H9 (cell line): ENCODE results near the gene ZNF208. TPM values are rescaled to one million over a fixed set of nuclear protein-coding genes. Genes with fewer than 3 reads are reported as not detected.

ENCODE experiments used
- DNase-seq: peaks from one replicate; pipeline ENCODE4 v3.0.0-alpha.2; 2017
- H2AFZ ChIP-seq: one replicate; pipeline ENCODE4 v1.6.1; 2013; ENCODE audit warnings: mild to moderate bottlenecking, low read length, control low read depth, moderate library complexity
- H2AK5ac ChIP-seq: 2 replicates; pipeline ENCODE4 v1.6.1; 2013; ENCODE audit warnings: low read length, control low read depth, mixed read lengths; ENCODE audit not compliant: insufficient read length
- H2BK120ac ChIP-seq: one replicate; pipeline ENCODE4 v1.6.1; 2013; ENCODE audit warnings: low read depth, mild to moderate bottlenecking, low read length, control low read depth, inconsistent platforms; ENCODE audit not compliant: poor library complexity, severe bottlenecking
- H2BK12ac ChIP-seq: 2 replicates; pipeline ENCODE4 v1.6.1; 2013; ENCODE audit warnings: low read length, control low read depth, mixed read lengths, low read depth; ENCODE audit not compliant: insufficient read length
- H2BK15ac ChIP-seq: 2 replicates; pipeline ENCODE4 v1.6.1; 2013; ENCODE audit warnings: low read depth, low read length, control low read depth
- H2BK20ac ChIP-seq: one replicate; pipeline ENCODE4 v1.6.1; 2013; ENCODE audit warnings: low read depth, mild to moderate bottlenecking, low read length, control low read depth, inconsistent platforms; ENCODE audit not compliant: poor library complexity, severe bottlenecking
- H2BK5ac ChIP-seq: 2 replicates; pipeline ENCODE4 v1.6.1; 2013; ENCODE audit warnings: low read length, control low read depth, mixed read lengths; ENCODE audit not compliant: insufficient read length
- H3K14ac ChIP-seq: 2 replicates; pipeline ENCODE4 v1.6.1; 2013; ENCODE audit warnings: low read length, control low read depth; ENCODE audit not compliant: insufficient read depth
- H3K18ac ChIP-seq: 2 replicates; pipeline ENCODE4 v1.6.1; 2013; ENCODE audit warnings: low read depth, mild to moderate bottlenecking, mixed read lengths, low read length, control low read depth; ENCODE audit not compliant: insufficient read length
- H3K23ac ChIP-seq: 2 replicates; pipeline ENCODE4 v1.6.1; 2013; ENCODE audit warnings: low read length, control low read depth, mixed read lengths, low read depth; ENCODE audit not compliant: insufficient read length
- H3K23me2 ChIP-seq: 2 replicates; pipeline ENCODE4 v1.6.1; 2013; ENCODE audit warnings: low read depth, mild to moderate bottlenecking, mixed read lengths, low read length, control low read depth; ENCODE audit not compliant: insufficient read length, poor library complexity, severe bottlenecking
- H3K27ac ChIP-seq: 2 replicates; pipeline ENCODE4 v1.5.1; 2013; ENCODE audit warnings: low read length, control low read depth, mixed read lengths, low read depth; ENCODE audit not compliant: insufficient read length
- H3K27me3 ChIP-seq: 2 replicates; pipeline ENCODE4 v1.6.1; 2013; ENCODE audit warnings: low read length, control low read depth, inconsistent platforms; ENCODE audit not compliant: insufficient read depth
- H3K4ac ChIP-seq: 2 replicates; pipeline ENCODE4 v1.6.1; 2013; ENCODE audit warnings: low read depth, mild to moderate bottlenecking, control low read depth, inconsistent platforms, low read length, moderate library complexity
- H3K4me1 ChIP-seq: 2 replicates; pipeline ENCODE4 v1.6.1; 2013; ENCODE audit warnings: low read length, control low read depth, inconsistent platforms; ENCODE audit not compliant: insufficient read depth
- H3K4me2 ChIP-seq: 2 replicates; pipeline ENCODE4 v1.6.1; 2013; ENCODE audit warnings: low read length, control low read depth, mixed read lengths; ENCODE audit not compliant: insufficient read length, insufficient read depth
- H3K56ac ChIP-seq: 2 replicates; pipeline ENCODE4 v1.6.1; 2013; ENCODE audit warnings: low read depth, mild to moderate bottlenecking, mixed read lengths, low read length, control low read depth; ENCODE audit not compliant: insufficient read length
- H3K79me1 ChIP-seq: 2 replicates; pipeline ENCODE4 v1.6.1; 2013; ENCODE audit warnings: low read depth, mild to moderate bottlenecking, moderate library complexity, low read length, control low read depth, inconsistent platforms; ENCODE audit not compliant: insufficient read depth, poor library complexity, severe bottlenecking
- H3K79me2 ChIP-seq: 2 replicates; pipeline ENCODE4 v1.6.1; 2013; ENCODE audit warnings: low read length, control low read depth, inconsistent platforms; ENCODE audit not compliant: insufficient read depth
- H3K9ac ChIP-seq: 2 replicates; pipeline ENCODE4 v1.6.1; 2013; ENCODE audit warnings: low read length, control low read depth, mixed read lengths; ENCODE audit not compliant: insufficient read length; ENCODE audit errors: extremely low read depth
- H3K9me3 ChIP-seq: one replicate; pipeline ENCODE4 v1.6.1; 2013; ENCODE audit warnings: low read depth, low read length, inconsistent platforms; ENCODE audit not compliant: control insufficient read depth
- H3T11ph ChIP-seq: one replicate; pipeline ENCODE4 v1.6.1; 2013; ENCODE audit warnings: mild to moderate bottlenecking, low read length, control low read depth, inconsistent platforms
- H4K20me1 ChIP-seq: one replicate; pipeline ENCODE4 v1.6.1; 2013; ENCODE audit not compliant: control insufficient read depth, insufficient read length, insufficient read depth
- H4K5ac ChIP-seq: 2 replicates; pipeline ENCODE4 v1.6.1; 2013; ENCODE audit warnings: low read depth, mild to moderate bottlenecking, mixed read lengths, low read length, control low read depth; ENCODE audit not compliant: insufficient read length
- H4K8ac ChIP-seq: replicated peaks from 2 replicates; pipeline ENCODE4 v1.6.1; 2013; ENCODE audit warnings: low read length, control low read depth, mixed read lengths, low read depth; ENCODE audit not compliant: insufficient read length
- H4K91ac ChIP-seq: 2 replicates; pipeline ENCODE4 v1.6.1; 2013; ENCODE audit warnings: low read depth, mild to moderate bottlenecking, moderate library complexity, mixed read lengths, low read length, control low read depth; ENCODE audit not compliant: insufficient read length
- H3K27ac Mint-ChIP-seq, 3 experiments: 2 replicates in 2 of 3; 3 replicates in 1 of 3; pipeline ENCODE4 v1.8.0; 2020 to 2021; ENCODE audit warnings: mixed read lengths in 3 of 3, mild to moderate bottlenecking in 1 of 3, moderate library complexity in 1 of 3
- H3K27me3 Mint-ChIP-seq: 2 replicates; pipeline ENCODE4 v1.8.0; 2021; ENCODE audit warnings: low read depth, mild to moderate bottlenecking, moderate library complexity, mixed read lengths
- H3K36me3 Mint-ChIP-seq, 3 experiments: 2 replicates in 2 of 3; 3 replicates in 1 of 3; pipeline ENCODE4 v1.8.0; 2020 to 2021; ENCODE audit warnings: low read depth in 3 of 3, mixed read lengths in 3 of 3; ENCODE audit not compliant: insufficient read depth in 1 of 3
- H3K4me1 Mint-ChIP-seq, 2 experiments: 2 replicates each; pipeline ENCODE4 v1.8.0; 2020; ENCODE audit warnings: mixed read lengths in 2 of 2
- H3K4me3 Mint-ChIP-seq, 2 experiments: 2 replicates in 1 of 2; 3 replicates in 1 of 2; pipeline ENCODE4 v1.8.0; 2020 to 2021; ENCODE audit warnings: mild to moderate bottlenecking in 2 of 2, mixed read lengths in 2 of 2, moderate library complexity in 1 of 2
- H3K9me3 Mint-ChIP-seq, 2 experiments: 2 replicates in 1 of 2; 3 replicates in 1 of 2; pipeline ENCODE4 v1.8.0; 2020; ENCODE audit warnings: mild to moderate bottlenecking in 2 of 2, mixed read lengths in 2 of 2, moderate library complexity in 1 of 2
- WGBS: extraction: QIAGEN DNeasy Blood & Tissue Kit; methylation state at CpG from one replicate; pipeline ENCODE4 v1.1.7; 2013; ENCODE audit warnings: missing lambda C conversion rate, low lambda C conversion rate, mixed read lengths; ENCODE audit not compliant: insufficient read length; ENCODE audit errors: extremely low coverage; 5-methylcytosine and 5-hydroxymethylcytosine counted together
- total RNA-seq: library from RNA; stranded (reverse); gene quantifications from 2 replicates; pipeline ENCODE4 v1.2.1, GENCODE V29; 2021
- TF ChIP-seq, protein P1 (sequence below): fragments of 200-600 bp; sonication (generic); conservative IDR thresholded peaks from 3 replicates; pipeline ENCODE4 v1.8.0; 2021; ENCODE audit warnings: antibody characterized with exemption, mild to moderate bottlenecking

ZNF208 gene
- total RNA-seq, 1 experiment from 2014 or later = not detected

DNA sequence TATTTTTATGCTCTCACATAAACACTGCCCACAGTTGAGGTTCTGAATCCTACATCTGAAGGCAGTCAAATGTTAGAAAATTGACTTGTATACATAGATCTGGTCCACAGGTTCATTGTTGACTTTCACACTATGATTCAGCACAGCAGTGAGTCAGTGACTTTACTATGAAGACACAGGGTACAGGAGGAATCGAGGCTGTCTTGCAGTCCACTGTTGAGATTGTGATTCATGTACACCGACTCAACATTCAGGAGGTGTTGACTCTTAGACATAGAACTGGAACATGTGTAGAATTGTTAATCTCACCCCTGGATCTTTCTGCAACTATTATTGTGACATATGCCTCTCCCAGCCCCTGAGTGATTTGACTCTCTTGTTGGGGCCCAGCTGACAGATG, 100.4 kb downstream of the ZNF208 start:
- TF ChIP-seq, protein P1, sequence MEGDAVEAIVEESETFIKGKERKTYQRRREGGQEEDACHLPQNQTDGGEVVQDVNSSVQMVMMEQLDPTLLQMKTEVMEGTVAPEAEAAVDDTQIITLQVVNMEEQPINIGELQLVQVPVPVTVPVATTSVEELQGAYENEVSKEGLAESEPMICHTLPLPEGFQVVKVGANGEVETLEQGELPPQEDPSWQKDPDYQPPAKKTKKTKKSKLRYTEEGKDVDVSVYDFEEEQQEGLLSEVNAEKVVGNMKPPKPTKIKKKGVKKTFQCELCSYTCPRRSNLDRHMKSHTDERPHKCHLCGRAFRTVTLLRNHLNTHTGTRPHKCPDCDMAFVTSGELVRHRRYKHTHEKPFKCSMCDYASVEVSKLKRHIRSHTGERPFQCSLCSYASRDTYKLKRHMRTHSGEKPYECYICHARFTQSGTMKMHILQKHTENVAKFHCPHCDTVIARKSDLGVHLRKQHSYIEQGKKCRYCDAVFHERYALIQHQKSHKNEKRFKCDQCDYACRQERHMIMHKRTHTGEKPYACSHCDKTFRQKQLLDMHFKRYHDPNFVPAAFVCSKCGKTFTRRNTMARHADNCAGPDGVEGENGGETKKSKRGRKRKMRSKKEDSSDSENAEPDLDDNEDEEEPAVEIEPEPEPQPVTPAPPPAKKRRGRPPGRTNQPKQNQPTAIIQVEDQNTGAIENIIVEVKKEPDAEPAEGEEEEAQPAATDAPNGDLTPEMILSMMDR = no peak
- no peak for DNase-seq
- H3K27ac ChIP-seq = no peak overlapping the region
- WGBS = no CpG with 5 or more reads among the region's 2 CpGs
- H3K23ac ChIP-seq = no peak overlapping the region
- no peak overlapping the region for H3K4me2 ChIP-seq
- H4K5ac ChIP-seq = no peak overlapping the region
- H2BK12ac ChIP-seq = no peak overlapping the region
- H3K4me1 ChIP-seq = no peaks in the 10 kb centered on the region
- no peak overlapping the region for H3K14ac ChIP-seq
- Mint-ChIP-seq H3K27ac (no peak overlapping the region), H3K4me1 (no peaks in the 10 kb centered on the region), H3K36me3 (peaks cover 0 to 36% (median 15%) of the 10 kb centered on the region in 3 experiments; a peak in 5 of 7 replicates), H3K9me3 (peaks cover 88 to 89% of the 10 kb centered on the region in 2 experiments), H3K4me3 (no peak overlapping the region), H3K27me3 (no peaks in the 10 kb centered on the region)
- no peak overlapping the region for H2BK20ac ChIP-seq
- H4K91ac ChIP-seq = no peak overlapping the region
- H4K20me1 ChIP-seq = no peaks in the 10 kb centered on the region
- no peaks in the 10 kb centered on the region for H3K79me2 ChIP-seq
- no peak overlapping the region for H3K9ac ChIP-seq
- no peaks in the 10 kb centered on the region for H3K79me1 ChIP-seq
- no peak overlapping the region for H2BK5ac ChIP-seq
- no peak overlapping the region for H2AK5ac ChIP-seq
- H3K9me3 ChIP-seq = peaks cover 90% of the 10 kb centered on the region
- no peak overlapping the region for H3T11ph ChIP-seq
- H2BK15ac ChIP-seq = no peak overlapping the region
- no peak overlapping the region for H2AFZ ChIP-seq
- no peak overlapping the region for H3K56ac ChIP-seq
- no peaks in the 10 kb centered on the region for H3K27me3 ChIP-seq
- no peak overlapping the region for H4K8ac ChIP-seq
- no peak overlapping the region for H3K4ac ChIP-seq
- H3K18ac ChIP-seq = no peak overlapping the region
- no peak overlapping the region for H2BK120ac ChIP-seq
- H3K23me2 ChIP-seq = no peaks in the 10 kb centered on the region
